PFSK-1 (cell line): ENCODE data around the gene CD101.

ENCODE experiments used
- POLR2AphosphoS5 ChIP-seq: IDR thresholded peaks from 2 replicates; pipeline ENCODE4 v1.6.1; 2012; ENCODE audit warnings: low read depth, mild to moderate bottlenecking, control low read depth, low read length, moderate library complexity
- TF ChIP-seq, protein P1 (sequence below), 2 experiments: IDR thresholded peaks; 2 replicates each; pipeline versions ENCODE4 v1.6.1 to v1.8.0; 2011 to 2012; ENCODE audit warnings: low read depth in 2 of 2, low read length in 2 of 2, control low read depth in 1 of 2, inconsistent platforms in 1 of 2, mild to moderate bottlenecking in 1 of 2, moderate library complexity in 1 of 2; ENCODE audit not compliant: insufficient read depth in 1 of 2

DNA sequence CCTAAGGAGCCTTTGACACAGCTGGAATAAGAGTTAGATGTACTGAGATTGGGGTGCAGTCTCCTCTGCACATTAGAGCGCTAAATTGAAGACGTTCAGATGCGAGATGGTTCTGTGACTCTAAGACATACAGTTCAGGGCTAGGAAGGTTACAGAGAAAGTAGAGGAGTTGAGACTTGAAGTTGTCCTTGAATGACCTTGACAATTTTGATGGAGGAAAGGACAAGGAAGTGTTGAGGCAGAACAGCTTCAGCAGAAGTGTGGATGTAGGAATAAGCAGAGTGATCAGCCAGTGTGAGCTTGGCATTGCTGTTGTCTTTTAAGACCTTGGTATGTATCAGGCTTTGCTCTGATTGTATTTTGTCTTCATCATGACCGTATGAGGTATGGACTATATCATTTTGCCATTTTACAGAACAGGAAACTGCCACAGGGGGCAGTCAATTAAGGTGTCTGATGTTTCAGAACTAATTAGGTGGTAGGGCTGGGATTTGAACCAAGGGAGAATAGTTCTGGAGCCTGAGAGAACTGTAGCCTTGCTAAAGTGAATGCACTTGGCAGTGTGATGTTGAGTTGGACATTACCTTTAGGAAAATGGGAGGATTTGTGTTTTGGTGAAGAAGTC is 67.8 kb downstream of the CD101 start:
- TF ChIP-seq, protein P1, sequence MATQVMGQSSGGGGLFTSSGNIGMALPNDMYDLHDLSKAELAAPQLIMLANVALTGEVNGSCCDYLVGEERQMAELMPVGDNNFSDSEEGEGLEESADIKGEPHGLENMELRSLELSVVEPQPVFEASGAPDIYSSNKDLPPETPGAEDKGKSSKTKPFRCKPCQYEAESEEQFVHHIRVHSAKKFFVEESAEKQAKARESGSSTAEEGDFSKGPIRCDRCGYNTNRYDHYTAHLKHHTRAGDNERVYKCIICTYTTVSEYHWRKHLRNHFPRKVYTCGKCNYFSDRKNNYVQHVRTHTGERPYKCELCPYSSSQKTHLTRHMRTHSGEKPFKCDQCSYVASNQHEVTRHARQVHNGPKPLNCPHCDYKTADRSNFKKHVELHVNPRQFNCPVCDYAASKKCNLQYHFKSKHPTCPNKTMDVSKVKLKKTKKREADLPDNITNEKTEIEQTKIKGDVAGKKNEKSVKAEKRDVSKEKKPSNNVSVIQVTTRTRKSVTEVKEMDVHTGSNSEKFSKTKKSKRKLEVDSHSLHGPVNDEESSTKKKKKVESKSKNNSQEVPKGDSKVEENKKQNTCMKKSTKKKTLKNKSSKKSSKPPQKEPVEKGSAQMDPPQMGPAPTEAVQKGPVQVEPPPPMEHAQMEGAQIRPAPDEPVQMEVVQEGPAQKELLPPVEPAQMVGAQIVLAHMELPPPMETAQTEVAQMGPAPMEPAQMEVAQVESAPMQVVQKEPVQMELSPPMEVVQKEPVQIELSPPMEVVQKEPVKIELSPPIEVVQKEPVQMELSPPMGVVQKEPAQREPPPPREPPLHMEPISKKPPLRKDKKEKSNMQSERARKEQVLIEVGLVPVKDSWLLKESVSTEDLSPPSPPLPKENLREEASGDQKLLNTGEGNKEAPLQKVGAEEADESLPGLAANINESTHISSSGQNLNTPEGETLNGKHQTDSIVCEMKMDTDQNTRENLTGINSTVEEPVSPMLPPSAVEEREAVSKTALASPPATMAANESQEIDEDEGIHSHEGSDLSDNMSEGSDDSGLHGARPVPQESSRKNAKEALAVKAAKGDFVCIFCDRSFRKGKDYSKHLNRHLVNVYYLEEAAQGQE (IDR thresholded peaks at IDR 0.05; ENCODE audit: insufficient read depth in 1 of 2, low read depth in 2 of 2, low read length in 2 of 2): no peak
- TF ChIP-seq POLR2AphosphoS5: no peak
